CD14-positive monocyte (primary cell): Measurements from ENCODE around the gene CDCA3. TPM values are rescaled to one million over a fixed set of nuclear protein-coding genes. Genes with fewer than 3 reads are reported as not detected.
"Not testable (repeated sequence)": the region's sequence is repeated elsewhere in the genome, so short reads cannot be mapped to it uniquely, and the experiment has no call there.

Experiments
- DNase-seq, 3 donors: peaks; one replicate each; pipeline ENCODE4 v3.0.0-alpha.2; 2011 to 2022
- H2AFZ ChIP-seq: 2 replicates; pipeline ENCODE4 v1.6.0; 2012; ENCODE audit warnings: mild to moderate bottlenecking, low read depth, low read length, inconsistent platforms; ENCODE audit not compliant: insufficient read depth, poor library complexity, severe bottlenecking
- H3K27ac ChIP-seq, 2 donors: 1 replicate in 1 of 2; 2 replicates in 1 of 2; pipeline ENCODE4 v1.5.1; 2012 to 2013; ENCODE audit warnings: low read length in 2 of 2, control low read depth in 1 of 2, inconsistent platforms in 1 of 2, low read depth in 1 of 2, mild to moderate bottlenecking in 1 of 2
- H3K27me3 ChIP-seq, 2 donors: one replicate each; pipeline versions ENCODE4 v1.6.0 to v1.6.1; 2011 to 2013; ENCODE audit warnings: low read length in 2 of 2; ENCODE audit not compliant: control insufficient read depth in 2 of 2, insufficient read depth in 2 of 2
- H3K36me3 ChIP-seq, 2 donors: replicated peaks in 1 of 2; 1 replicate in 1 of 2; 2 replicates in 1 of 2; pipeline versions ENCODE4 v1.5.1 to v1.6.1; 2012 to 2013; ENCODE audit warnings: low read length in 2 of 2, control low read depth in 1 of 2, inconsistent platforms in 1 of 2, mild to moderate bottlenecking in 1 of 2; ENCODE audit not compliant: insufficient read depth in 2 of 2, control insufficient read depth in 1 of 2
- H3K4me1 ChIP-seq, 2 donors: 1 replicate in 1 of 2; 2 replicates in 1 of 2; pipeline versions ENCODE4 v1.5.1 to v1.6.1; 2012 to 2013; ENCODE audit warnings: low read length in 2 of 2, control low read depth in 1 of 2, inconsistent platforms in 1 of 2, mild to moderate bottlenecking in 1 of 2, moderate library complexity in 1 of 2; ENCODE audit not compliant: insufficient read depth in 2 of 2, control insufficient read depth in 1 of 2
- H3K4me2 ChIP-seq: replicated peaks from 2 replicates; pipeline ENCODE3; 2012; ENCODE audit warnings: low read length, moderate library complexity, mild to moderate bottlenecking; ENCODE audit not compliant: poor library complexity, severe bottlenecking; ENCODE audit errors: extremely low read depth
- H3K4me3 ChIP-seq, 3 experiments: fragments of 200-600 bp in 1 of 3; sonication (generic) in 1 of 3; replicated peaks in 1 of 3; 1 replicate in 2 of 3; 2 replicates in 1 of 3; pipeline ENCODE4 v1.5.1; 2011 to 2013; ENCODE audit warnings: low read length in 3 of 3, mild to moderate bottlenecking in 3 of 3, control low read depth in 2 of 3, low read depth in 2 of 3, inconsistent platforms in 1 of 3, moderate library complexity in 1 of 3
- H3K79me2 ChIP-seq: 2 replicates; pipeline ENCODE4 v1.6.0; 2012; ENCODE audit warnings: mild to moderate bottlenecking, control low read depth, inconsistent platforms, low read length, moderate library complexity; ENCODE audit not compliant: insufficient read depth
- H3K9ac ChIP-seq: 2 replicates; pipeline ENCODE4 v1.6.0; 2017; ENCODE audit warnings: low read length, mild to moderate bottlenecking; ENCODE audit not compliant: insufficient read depth, poor library complexity, severe bottlenecking
- H3K9me3 ChIP-seq, 2 donors: replicated peaks in 1 of 2; 1 replicate in 1 of 2; 2 replicates in 1 of 2; pipeline versions ENCODE4 v1.5.1 to v1.6.1; 2012 to 2013; ENCODE audit warnings: low read length in 2 of 2, control low read depth in 1 of 2; ENCODE audit not compliant: control insufficient read depth in 1 of 2, insufficient read depth in 1 of 2
- H4K20me1 ChIP-seq: 2 replicates; pipeline ENCODE4 v1.6.0; 2012; ENCODE audit warnings: mild to moderate bottlenecking, low read length, control low read depth, moderate library complexity; ENCODE audit not compliant: insufficient read depth
- H3K27ac Mint-ChIP-seq, 7 donors: one replicate each; pipeline ENCODE4 v1.8.0; 2020; ENCODE audit warnings: mild to moderate bottlenecking in 7 of 7, mixed read lengths in 7 of 7, moderate library complexity in 6 of 7, inconsistent platforms in 2 of 7
- H3K27me3 Mint-ChIP-seq, 3 donors: one replicate each; pipeline ENCODE4 v1.8.0; 2021 to 2022; ENCODE audit warnings: low read depth in 3 of 3, mild to moderate bottlenecking in 3 of 3, mixed read lengths in 3 of 3, moderate library complexity in 3 of 3, inconsistent platforms in 1 of 3
- H3K36me3 Mint-ChIP-seq, 2 donors: one replicate each; pipeline ENCODE4 v1.8.0; 2020; ENCODE audit warnings: mixed read lengths in 2 of 2, inconsistent platforms in 1 of 2, mild to moderate bottlenecking in 1 of 2
- H3K4me1 Mint-ChIP-seq: one replicate; pipeline ENCODE4 v1.8.0; 2020; ENCODE audit warnings: mild to moderate bottlenecking, mixed read lengths
- H3K4me3 Mint-ChIP-seq, 2 donors: one replicate each; pipeline ENCODE4 v1.8.0; 2020; ENCODE audit warnings: mild to moderate bottlenecking in 2 of 2, mixed read lengths in 2 of 2, moderate library complexity in 1 of 2
- H3K9me3 Mint-ChIP-seq, 7 donors: one replicate each; pipeline ENCODE4 v1.8.0; 2020 to 2022; ENCODE audit warnings: mixed read lengths in 7 of 7, mild to moderate bottlenecking in 6 of 7, moderate library complexity in 6 of 7, inconsistent platforms in 2 of 7
- CTCF ChIP-seq: fragments of 200-600 bp; IDR thresholded peaks from one replicate; pipeline ENCODE4 v1.8.0; 2022; ENCODE audit warnings: antibody characterized with exemption, mild to moderate bottlenecking
- WGBS: methylation state at CpG from one replicate; pipeline ENCODE4 v1.1.5; 2013; ENCODE audit warnings: missing lambda C conversion rate; ENCODE audit not compliant: insufficient coverage; 5-methylcytosine and 5-hydroxymethylcytosine counted together
- intact Hi-C, 2 donors: fragments of 100-400 bp; cut with micrococcal nuclease; formaldehyde crosslinking; loops; one replicate each; pipeline versions ENCODE4 v1.15.0 to v1.15.1; 2023
- polyA plus RNA-seq, 3 donors: library from polyadenylated mRNA; depleted of rRNA in 1 of 3; unstranded in 2 of 3; stranded (reverse) in 1 of 3; fragments of 300-500 nt in 2 of 3; fragments of >200 nt in 1 of 3; fragmentation: Illumina TruSeq in 2 of 3; gene quantifications; 1 replicate in 2 of 3; 2 replicates in 1 of 3; pipeline ENCODE4 v1.2.3, GENCODE V29; 2012 to 2021

The CDCA3 gene
- polyA plus RNA-seq, 3 donors = 0.57 to 0.61 (median 0.59) TPM

GRCh38 chr12:6894321-6894720, 43.2 kb upstream of the CDCA3 start:
- Histone ChIP-seq H3K79me2 (no peaks in the 10 kb centered on the region), H3K4me1 (peaks cover 37 to 42% of the 10 kb centered on the region in 2 donors), H3K4me2 (no peak overlapping the region), H3K27me3 (no peaks in the 10 kb centered on the region), H3K27ac (peak overlapping the region in 1 of 2 donors; percentile 61), H3K9ac (no peak overlapping the region), H2AFZ (peak overlapping the region; percentile 41), H3K9me3 (no peaks in the 10 kb centered on the region), H4K20me1 (no peaks in the 10 kb centered on the region), H3K4me3 (no peak overlapping the region), H3K36me3 (no peaks in the 10 kb centered on the region)
- intact Hi-C loops = no loop called here
- Mint-ChIP-seq H3K27ac (peak overlapping the region; percentile 41 to 84 (median 72)), H3K36me3 (peaks cover 1 to 3% of the 10 kb centered on the region in 2 donors), H3K9me3 (peaks cover 0 to 2% (median 0%) of the 10 kb centered on the region in 7 donors), H3K4me3 (no peak overlapping the region), H3K27me3 (peaks cover 2 to 3% (median 2%) of the 10 kb centered on the region in 3 donors), H3K4me1 (peaks cover 32% of the 10 kb centered on the region)
- no CpG with 5 or more reads among the region's 3 CpGs for whole genome bisulfite sequencing
- TF ChIP-seq CTCF = no peak
- peak in 2 of 3 donors; percentile 44 to 47 for DNase-seq

GRCh38 chr12:6892683-6893082, 41.6 kb upstream of the CDCA3 start:
- H3K36me3 Mint-ChIP-seq, DNase-seq, H3K79me2 ChIP-seq, H3K9ac ChIP-seq, H3K4me3 ChIP-seq, H4K20me1 ChIP-seq, H2AFZ ChIP-seq, H3K9me3 ChIP-seq, H3K27me3 ChIP-seq, H3K36me3 ChIP-seq, intact Hi-C loops, H3K9me3 Mint-ChIP-seq, H3K27ac Mint-ChIP-seq, H3K4me3 Mint-ChIP-seq, H3K4me2 ChIP-seq, H3K27ac ChIP-seq, H3K27me3 Mint-ChIP-seq: not testable (repeated sequence)
- peaks cover 42% of the 10 kb centered on the region for H3K4me1 Mint-ChIP-seq
- WGBS = 95% methylated on average over 3 of the region's 3 CpGs
- peaks cover 40 to 48% of the 10 kb centered on the region in 2 donors for H3K4me1 ChIP-seq
